Body of pancreas (tissue), 4 donors: ENCODE results near the gene ITGAV. TPM values are rescaled to one million over a fixed set of nuclear protein-coding genes. Genes with fewer than 3 reads are reported as not detected.

ENCODE experiments used
- ATAC-seq: fragments of 150-250 bp; one replicate; pipeline ENCODE4 v1.9.1; 2016
- DNase-seq, 4 donors: peaks; one replicate each; pipeline ENCODE4 v3.0.0-alpha.2; 2019
- H3K27ac ChIP-seq, 4 donors: fragments of 200-600 bp; sonication (generic); 1 replicate in 3 of 4; 2 replicates in 1 of 4; pipeline versions ENCODE4 v1.5.1 to v1.6.1; 2016 to 2019; ENCODE audit warnings: mild to moderate bottlenecking in 1 of 4, mixed read lengths in 1 of 4, moderate library complexity in 1 of 4
- H3K27me3 ChIP-seq, 2 donors: fragments of 200-600 bp; sonication (generic); one replicate each; pipeline ENCODE4 v1.6.0; 2016; ENCODE audit warnings: mild to moderate bottlenecking in 1 of 2
- H3K36me3 ChIP-seq, 2 donors: fragments of 200-600 bp; sonication (generic); replicated peaks in 1 of 2; 2 replicates each; pipeline ENCODE4 v1.5.1; 2016; ENCODE audit warnings: low read depth in 2 of 2; ENCODE audit not compliant: insufficient read depth in 1 of 2
- H3K4me1 ChIP-seq: fragments of 200-600 bp; sonication (generic); one replicate; pipeline ENCODE4 v1.6.0; 2016
- H3K4me3 ChIP-seq, 2 donors: fragments of 200-600 bp; sonication (generic); 1 replicate in 1 of 2; 2 replicates in 1 of 2; pipeline ENCODE4 v1.5.1; 2016 to 2019
- H3K9me3 ChIP-seq, 3 donors: fragments of 200-600 bp; sonication (generic); 1 replicate in 2 of 3; 2 replicates in 1 of 3; pipeline ENCODE4 v1.5.1; 2016
- CTCF ChIP-seq, 7 experiments: fragments of 450-650 bp in 4 of 7; fragments of 200-600 bp in 3 of 7; sonication (generic) in 3 of 7; IDR thresholded peaks; one replicate each; pipeline ENCODE4 v1.5.1; 2016 to 2019; ENCODE audit warnings: antibody characterized with exemption in 7 of 7
- POLR2A ChIP-seq, 3 donors: fragments of 450-650 bp; IDR thresholded peaks; one replicate each; pipeline ENCODE4 v1.6.1; 2016; ENCODE audit warnings: antibody characterized with exemption in 3 of 3, mild to moderate bottlenecking in 2 of 3
- WGBS, 2 donors: methylation state at CpG; one replicate each; pipeline ENCODE4 v1.1.5; 2017; 5-methylcytosine and 5-hydroxymethylcytosine counted together
- intact Hi-C: fragments of 100-400 bp; cut with DNase I; formaldehyde crosslinking; loops from one replicate; pipeline ENCODE4 v1.15.1; 2023
- total RNA-seq, 2 donors: library from RNA; depleted of rRNA; stranded (reverse); fragments of >200 nt; gene quantifications; one replicate each; pipeline ENCODE4 v1.1.0, GENCODE V29; 2016

ITGAV gene
- total RNA-seq, 2 donors from 2014 or later: 48.0 to 72.8 TPM

- no peaks in the 10 kb centered on the region for H3K27me3 ChIP-seq
- H3K36me3 ChIP-seq: no peaks in the 10 kb centered on the region
- no peaks in the 10 kb centered on the region for H3K9me3 ChIP-seq
- no peak overlapping the region for H3K27ac ChIP-seq
- no peaks in the 10 kb centered on the region for H3K4me1 ChIP-seq
- intact Hi-C loops: no loop called here
- WGBS, 2 donors: 71 to 73% methylated on average over 8 of the region's 8 CpGs
- no peak for TF ChIP-seq POLR2A (IDR thresholded peaks at IDR 0.05)
- no peak overlapping the region for H3K4me3 ChIP-seq
- no peak for DNase-seq
- no peak for ATAC-seq
These were observed 34.8 kb upstream of the ITGAV start for GRCh38 chr2:186554850-186555671.

DNA sequence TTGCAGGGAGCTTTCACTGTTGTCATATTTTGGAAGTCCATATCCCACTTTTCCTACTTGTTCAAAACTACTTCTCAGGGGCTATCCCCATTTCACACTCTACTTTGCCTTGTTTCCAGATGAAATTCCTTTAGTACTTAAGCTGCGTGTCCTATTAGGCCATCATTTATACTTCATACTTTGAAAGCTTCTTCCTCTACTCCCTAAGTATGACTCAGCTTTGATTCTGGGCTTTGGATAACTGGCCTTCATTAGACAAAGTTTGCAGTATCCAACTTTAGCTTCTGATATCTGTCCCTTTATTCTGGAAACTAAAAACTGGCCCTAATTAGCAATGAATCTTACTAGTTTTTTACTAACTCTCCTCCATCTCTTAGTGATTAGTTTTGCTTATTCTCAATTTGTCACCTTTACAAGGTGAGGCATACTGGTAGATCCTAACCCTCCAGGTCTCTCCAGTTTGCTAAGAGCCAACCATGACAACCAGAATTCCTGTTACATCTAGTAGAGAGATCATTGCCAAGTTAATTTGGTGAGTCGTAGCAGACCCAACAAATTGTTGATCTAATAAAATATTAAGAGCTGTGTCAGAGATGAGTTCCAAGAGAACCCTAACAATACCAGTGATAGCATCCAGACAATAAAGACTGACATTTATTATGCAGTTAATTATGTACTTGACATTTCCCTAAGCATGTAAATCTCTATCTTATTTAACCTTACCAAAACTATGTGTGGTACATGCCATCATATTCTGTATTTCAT is 31.2 kb upstream of the ITGAV start:
- H3K36me3 ChIP-seq: no peaks in the 10 kb centered on the region
- ATAC-seq: no peak
- intact Hi-C loops: no loop called here
- no peak for DNase-seq
- 77 to 81% methylated on average over 2 of the region's 2 CpGs for whole genome bisulfite sequencing, 2 donors
- H3K4me3 ChIP-seq: no peak overlapping the region
- no peaks in the 10 kb centered on the region for H3K9me3 ChIP-seq
- no peaks in the 10 kb centered on the region for H3K27me3 ChIP-seq
- no peaks in the 10 kb centered on the region for H3K4me1 ChIP-seq
- no peak for TF ChIP-seq POLR2A (IDR thresholded peaks at IDR 0.05)
- no peak for TF ChIP-seq CTCF (IDR thresholded peaks at IDR 0.05)
- no peak overlapping the region for H3K27ac ChIP-seq

DNA sequence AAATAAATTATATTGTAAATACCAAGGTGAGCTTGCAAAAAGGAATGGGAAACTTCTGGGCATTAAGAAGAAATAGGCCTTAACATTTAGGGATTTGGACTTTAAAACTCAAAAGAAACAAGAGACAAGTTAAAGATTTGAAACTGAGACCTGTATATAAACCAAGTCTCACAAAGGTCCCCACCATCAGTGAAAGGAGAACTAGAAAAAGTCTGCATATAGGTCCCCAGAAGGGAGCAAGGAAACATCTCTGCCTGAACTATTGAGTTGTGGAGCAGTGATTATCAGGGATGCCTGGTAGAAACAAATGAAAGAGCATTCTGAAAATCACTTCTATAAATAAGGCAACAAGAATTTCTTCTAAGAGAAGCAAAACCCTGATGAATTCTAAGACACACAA is 30.5 kb upstream of the ITGAV start:
- DNase-seq (no peak), ATAC-seq (no peak)
- intact Hi-C loops: no loop called here
- Histone ChIP-seq H3K36me3 (no peaks in the 10 kb centered on the region), H3K27ac (no peak overlapping the region), H3K4me3 (no peak overlapping the region), H3K4me1 (no peaks in the 10 kb centered on the region), H3K9me3 (no peaks in the 10 kb centered on the region), H3K27me3 (no peaks in the 10 kb centered on the region)
- TF ChIP-seq POLR2A (IDR thresholded peaks at IDR 0.05): no peak
- TF ChIP-seq CTCF (IDR thresholded peaks at IDR 0.05): no peak

GRCh38 chr2:186559848-186560247 is 30.0 kb upstream of the ITGAV start:
- H3K4me3 ChIP-seq: no peak overlapping the region
- intact Hi-C loops: no loop called here
- ATAC-seq (no peak), DNase-seq (no peak)
- TF ChIP-seq CTCF (IDR thresholded peaks at IDR 0.05) (no peak), POLR2A (IDR thresholded peaks at IDR 0.05) (no peak)
- H3K27me3 ChIP-seq: no peaks in the 10 kb centered on the region
- H3K36me3 ChIP-seq: no peaks in the 10 kb centered on the region
- H3K9me3 ChIP-seq: no peaks in the 10 kb centered on the region
- WGBS, 2 donors: 78 to 87% methylated on average over 3 of the region's 3 CpGs
- H3K4me1 ChIP-seq: no peaks in the 10 kb centered on the region
- no peak overlapping the region for H3K27ac ChIP-seq

- intact Hi-C loops: no loop called here
- WGBS, 2 donors: 42 to 44% methylated on average over 3 of the region's 3 CpGs
- ATAC-seq: no peak
These were observed 29.6 kb upstream of the ITGAV start for GRCh38 chr2:186560254-186560653.

More at GRCh38 chr2:186560254-186560653, 29.6 kb upstream of the ITGAV start:
- H3K9me3 ChIP-seq: no peaks in the 10 kb centered on the region
- H3K27me3 ChIP-seq: no peaks in the 10 kb centered on the region
- H3K27ac ChIP-seq: no peak overlapping the region
- no peak overlapping the region for H3K4me3 ChIP-seq
- no peak for DNase-seq
- no peaks in the 10 kb centered on the region for H3K36me3 ChIP-seq
- H3K4me1 ChIP-seq: no peaks in the 10 kb centered on the region
- TF ChIP-seq POLR2A (IDR thresholded peaks at IDR 0.05) (no peak), CTCF (IDR thresholded peaks at IDR 0.05) (no peak)
